ENCODE measurements around the gene MYH8. TPM values are rescaled to one million over a fixed set of nuclear protein-coding genes. Genes with fewer than 3 reads are reported as not detected.

The MYH8 gene
- total and polyA plus RNA-seq, 7 donors, result not detected

GRCh38 chr17:10372906-10373305, 48.8 kb downstream of the MYH8 start, which contains the start of gene MYH13:
Gene MYH13 (minus strand): TSS chr17:10373006. CDS start chr17:10364530, 8,476 bp downstream.
- Histone ChIP-seq H3K36me3 (no peaks in the 10 kb centered on the region), H3K4me3 (no peak within 1 kb of the TSS), H3K27ac (no peak within 1 kb of the TSS), H3K4me1 (no peaks in the 10 kb centered on the region), H3K27me3 (no peaks in the 10 kb centered on the region), H3K9me3 (no peaks in the 10 kb centered on the region)
- no peak for DNase-seq
- TF ChIP-seq EP300 (IDR thresholded peaks at IDR 0.05) (no peak), POLR2A (IDR thresholded peaks at IDR 0.05) (no peak), POLR2AphosphoS5 (IDR thresholded peaks at IDR 0.05) (no peak), CTCF (IDR thresholded peaks at IDR 0.05) (no peak)
- intact Hi-C loops (cut with DNase I), result no loop called here
- WGBS, 2 donors, result 83% methylated on average over 5 of the region's 5 CpGs

- no peak for DNase-seq
- no peaks in the 10 kb centered on the region for H3K27me3 ChIP-seq
- H3K27ac ChIP-seq, result no peak overlapping the region
- no peak overlapping the region for H3K4me3 ChIP-seq
- H3K9me3 ChIP-seq, result no peaks in the 10 kb centered on the region
- no peaks in the 10 kb centered on the region for H3K36me3 ChIP-seq
- intact Hi-C loops (cut with DNase I), result no loop called here
- no peaks in the 10 kb centered on the region for H3K4me1 ChIP-seq
- 83 to 84% methylated on average over 7 of the region's 7 CpGs for WGBS, 2 donors
- TF ChIP-seq CTCF (IDR thresholded peaks at IDR 0.05) (no peak), POLR2AphosphoS5 (IDR thresholded peaks at IDR 0.05) (no peak), EP300 (IDR thresholded peaks at IDR 0.05) (no peak), POLR2A (IDR thresholded peaks at IDR 0.05) (no peak)
Measured at GRCh38 chr17:10370016-10370608, 51.6 kb downstream of the MYH8 start.

- Histone ChIP-seq H3K4me1 (no peaks in the 10 kb centered on the region), H3K27me3 (no peaks in the 10 kb centered on the region), H3K9me3 (no peaks in the 10 kb centered on the region), H3K4me3 (no peak overlapping the region), H3K27ac (no peak overlapping the region), H3K36me3 (no peaks in the 10 kb centered on the region)
- intact Hi-C loops (cut with DNase I), result no loop called here
- no peak for DNase-seq
- 80% methylated on average over 1 of the region's 1 CpG for WGBS, 2 donors
- no peak for TF ChIP-seq POLR2A (IDR thresholded peaks at IDR 0.05)
- no peak for TF ChIP-seq POLR2AphosphoS5 (IDR thresholded peaks at IDR 0.05)
- no peak for TF ChIP-seq EP300 (IDR thresholded peaks at IDR 0.05)
- TF ChIP-seq CTCF (IDR thresholded peaks at IDR 0.05), result no peak
Measured at GRCh38 chr17:10369239-10369638, 52.5 kb downstream of the MYH8 start.

GRCh38 chr17:10368561-10368960, 53.2 kb downstream of the MYH8 start:
- no peak overlapping the region for H3K27ac ChIP-seq
- WGBS, 2 donors, result 82 to 87% methylated on average over 3 of the region's 3 CpGs
- no peaks in the 10 kb centered on the region for H3K27me3 ChIP-seq
- intact Hi-C loops (cut with DNase I), result no loop called here
- no peak overlapping the region for H3K4me3 ChIP-seq
- DNase-seq, result no peak
- TF ChIP-seq POLR2A (IDR thresholded peaks at IDR 0.05), result no peak
- TF ChIP-seq POLR2AphosphoS5 (IDR thresholded peaks at IDR 0.05), result no peak
- TF ChIP-seq CTCF (IDR thresholded peaks at IDR 0.05), result no peak
- TF ChIP-seq EP300 (IDR thresholded peaks at IDR 0.05), result no peak
- H3K36me3 ChIP-seq, result no peaks in the 10 kb centered on the region
- H3K4me1 ChIP-seq, result no peaks in the 10 kb centered on the region
- no peaks in the 10 kb centered on the region for H3K9me3 ChIP-seq

- H3K27me3 ChIP-seq, result no peaks in the 10 kb centered on the region
- H3K4me1 ChIP-seq, result no peaks in the 10 kb centered on the region
- intact Hi-C loops (cut with DNase I), result no loop called here
- H3K4me3 ChIP-seq, result no peak overlapping the region
- H3K27ac ChIP-seq, result no peak overlapping the region
- no peak for DNase-seq
- no peaks in the 10 kb centered on the region for H3K36me3 ChIP-seq
- TF ChIP-seq POLR2A (IDR thresholded peaks at IDR 0.05), result no peak
- TF ChIP-seq CTCF (IDR thresholded peaks at IDR 0.05), result no peak
- H3K9me3 ChIP-seq, result no peaks in the 10 kb centered on the region
Measured at GRCh38 chr17:10360578-10360977, 61.2 kb downstream of the MYH8 start.

Measured in sigmoid colon (tissue), 7 donors.